HG03139 (cell line): ENCODE data around the gene PLCB1.
A peak's percentile ranks its signal among the peaks of the same experiment; 100 is the strongest.

Experiments
- ATAC-seq: cut with Tn5 transposase; IDR thresholded peaks from one replicate; pipeline ENCODE4 v1.9.1; 2021; ENCODE audit not compliant: unreplicated experiment

Gene PLCB1

GRCh38 chr20:8128291-8129060, 3.6 kb upstream of the PLCB1 start:
- ATAC-seq: no peak

GRCh38 chr20:8129211-8129976, 2.7 kb upstream of the PLCB1 start:
- ATAC-seq: no peak

- ATAC-seq: no peak
Measured at GRCh38 chr20:8130840-8131526, 1.1 kb upstream of the PLCB1 start.

- peak; percentile 16 for ATAC-seq
Measured at GRCh38 chr20:8132484-8133309, 631 bp downstream of the PLCB1 start.

GRCh38 chr20:8133310-8133768, 1.3 kb downstream of the PLCB1 start:
- ATAC-seq: no peak

GRCh38 chr20:8133851-8134451, 1.9 kb downstream of the PLCB1 start:
- ATAC-seq: no peak

GRCh38 chr20:8139899-8140298, 7.8 kb downstream of the PLCB1 start:
- no peak for ATAC-seq

- ATAC-seq: no peak
Measured at GRCh38 chr20:8143474-8143873, 11.4 kb downstream of the PLCB1 start.

- no peak for ATAC-seq
Measured at GRCh38 chr20:8144282-8145245, 12.5 kb downstream of the PLCB1 start.

- ATAC-seq: no peak
Measured at GRCh38 chr20:8145246-8146168, 13.4 kb downstream of the PLCB1 start.

- ATAC-seq: no peak
Measured at GRCh38 chr20:8147476-8147875, 15.4 kb downstream of the PLCB1 start.

- no peak for ATAC-seq
Measured at GRCh38 chr20:8148501-8148900, 16.4 kb downstream of the PLCB1 start.

GRCh38 chr20:8150591-8150990, 18.5 kb downstream of the PLCB1 start:
- no peak for ATAC-seq

GRCh38 chr20:8151372-8151771, 19.3 kb downstream of the PLCB1 start:
- ATAC-seq: no peak

GRCh38 chr20:8152183-8152582, 20.1 kb downstream of the PLCB1 start:
- no peak for ATAC-seq

- ATAC-seq: no peak
Measured at GRCh38 chr20:8152847-8153246, 20.8 kb downstream of the PLCB1 start.

- ATAC-seq: peak; percentile 61
Measured at GRCh38 chr20:8153281-8153908, 21.3 kb downstream of the PLCB1 start.

- ATAC-seq: no peak
Measured at GRCh38 chr20:8154638-8155037, 22.6 kb downstream of the PLCB1 start.
